Glomerular visceral epithelial cell (primary cell): ENCODE measurements around the gene SH3PXD2A.
A peak's percentile ranks its signal among the peaks of the same experiment; 100 is the strongest.
"Not testable (repeated sequence)": the region's sequence is repeated elsewhere in the genome, so short reads cannot be mapped to it uniquely, and the experiment has no call there.

Experiments used
- DNase-seq: peaks from one replicate; pipeline ENCODE4 v3.0.0-alpha.2; 2016; ENCODE audit errors: extremely low spot score

The SH3PXD2A gene

GRCh38 chr10:103646304-103646703 lies 209.1 kb downstream of the SH3PXD2A start:
- DNase-seq: no peak

GRCh38 chr10:103645141-103646054 lies 210.0 kb downstream of the SH3PXD2A start:
- DNase-seq: peak; percentile 57

- no peak for DNase-seq
Measured at GRCh38 chr10:103643381-103643780, 212.0 kb downstream of the SH3PXD2A start.

- DNase-seq: no peak
Measured at GRCh38 chr10:103641326-103641725, 214.1 kb downstream of the SH3PXD2A start.

- DNase-seq: no peak
Measured at GRCh38 chr10:103640436-103641181, 214.8 kb downstream of the SH3PXD2A start.

- no peak for DNase-seq
Measured at GRCh38 chr10:103638948-103639347, 216.4 kb downstream of the SH3PXD2A start.

- no peak for DNase-seq
Measured at GRCh38 chr10:103637927-103638557, 217.3 kb downstream of the SH3PXD2A start.

- no peak for DNase-seq
Measured at GRCh38 chr10:103637011-103637410, 218.4 kb downstream of the SH3PXD2A start.

- DNase-seq: no peak
Measured at GRCh38 chr10:103636492-103636891, 218.9 kb downstream of the SH3PXD2A start.

GRCh38 chr10:103635580-103635979 lies 219.8 kb downstream of the SH3PXD2A start:
- DNase-seq: no peak

- DNase-seq: no peak
Measured at GRCh38 chr10:103633846-103634245, 221.5 kb downstream of the SH3PXD2A start.

- DNase-seq: not testable (repeated sequence)
Measured at GRCh38 chr10:103632871-103633270, 222.5 kb downstream of the SH3PXD2A start.

- no peak for DNase-seq
Measured at GRCh38 chr10:103632247-103632642, 223.1 kb downstream of the SH3PXD2A start.

- DNase-seq: no peak
Measured at GRCh38 chr10:103630156-103630555, 225.2 kb downstream of the SH3PXD2A start.

GRCh38 chr10:103629581-103629980 lies 225.8 kb downstream of the SH3PXD2A start:
- DNase-seq: no peak

GRCh38 chr10:103627893-103628292 lies 227.5 kb downstream of the SH3PXD2A start:
- DNase-seq: no peak

GRCh38 chr10:103627111-103627892 lies 228.1 kb downstream of the SH3PXD2A start:
- DNase-seq: no peak

- DNase-seq: no peak
Measured at GRCh38 chr10:103626178-103626577, 229.2 kb downstream of the SH3PXD2A start.

- no peak for DNase-seq
Measured at GRCh38 chr10:103622935-103623574, 232.3 kb downstream of the SH3PXD2A start.

- DNase-seq: no peak
Measured at GRCh38 chr10:103622286-103622685, 233.1 kb downstream of the SH3PXD2A start.

GRCh38 chr10:103621783-103622125 lies 233.6 kb downstream of the SH3PXD2A start:
- DNase-seq: no peak
